ENCODE results near the gene UBE3C.

Gene UBE3C

DNA sequence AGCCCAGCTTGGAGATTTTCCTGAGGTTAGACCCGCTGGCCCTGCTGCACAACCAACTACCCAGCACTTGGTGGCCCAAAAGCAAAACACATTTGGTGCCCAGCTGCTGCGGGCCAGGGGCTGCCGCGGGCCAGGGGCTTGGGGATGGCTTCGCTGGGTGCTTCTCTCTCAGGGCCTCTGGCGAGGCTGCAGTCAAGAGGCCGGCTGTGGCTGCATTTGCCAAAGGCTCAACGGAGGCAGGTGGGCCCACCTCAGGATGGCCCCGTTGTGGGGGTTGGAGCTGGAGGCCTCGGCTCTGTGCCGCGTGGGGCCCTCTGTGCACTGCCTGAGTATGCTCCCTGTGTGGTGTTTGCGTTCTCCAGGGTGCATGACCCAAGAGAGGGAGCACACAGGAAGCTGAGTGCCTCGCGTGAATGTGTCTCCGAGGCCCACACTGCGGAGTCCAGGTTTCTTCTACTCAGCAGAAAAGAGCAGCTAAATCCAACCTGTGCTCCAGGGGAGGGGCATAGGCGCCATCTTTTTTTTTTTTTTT lies 17.5 kb upstream of the UBE3C start:
- TF ChIP-seq CTCF (conservative IDR thresholded peaks at IDR 0.05; ENCODE audit: low read depth) = no peak
- POLR2A ChIA-PET (ENCODE audit: low non-redundant PET) = no interaction called here
- no peak overlapping the region for H3K27ac ChIP-seq
- CTCF ChIA-PET = interaction anchor here (0.5 kb wide), 1 partner anchor 97 kb away, joined by 3 read pairs; no protein-coding TSS in a partner anchor
- no peak for DNase-seq (ENCODE audit: low spot score)

DNA sequence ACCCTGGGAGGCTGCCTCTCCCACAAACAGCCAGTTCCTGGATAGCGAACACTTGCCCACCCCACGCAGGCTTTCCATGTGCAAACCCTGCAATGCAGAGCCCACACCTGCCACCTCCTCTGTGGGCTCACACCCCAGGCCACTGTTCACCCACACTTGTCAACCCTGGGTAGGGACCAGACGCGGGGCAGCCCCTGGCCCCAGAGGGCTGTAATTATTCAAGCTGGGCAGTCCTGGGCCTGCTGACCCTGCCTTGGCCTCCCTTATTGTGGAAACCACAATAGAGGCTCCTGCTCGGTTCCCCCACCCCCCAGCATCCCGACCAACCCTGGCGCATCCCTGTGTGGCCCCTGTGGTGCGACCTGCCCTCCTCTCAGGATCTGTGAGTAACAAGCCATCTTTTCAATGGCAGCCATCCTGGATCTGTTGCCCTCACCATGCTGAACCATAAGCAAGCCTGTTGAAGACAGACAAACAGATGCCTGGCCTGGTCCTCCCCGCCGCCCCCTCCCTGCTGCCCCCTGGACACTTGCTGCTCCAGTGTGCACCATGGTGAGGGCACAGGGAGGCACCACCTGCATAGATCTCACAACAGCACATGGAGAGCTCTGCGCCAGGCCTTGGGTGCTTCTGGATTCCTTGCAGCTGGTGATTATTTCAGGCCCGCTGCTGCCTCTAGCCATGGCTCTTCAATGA lies 15.8 kb upstream of the UBE3C start:
- no peak for DNase-seq (ENCODE audit: low spot score)

GRCh38 chr7:157124690-157125089 lies 14.0 kb upstream of the UBE3C start:
- ChIA-PET POLR2A (ENCODE audit: low non-redundant PET) (no interaction called here), CTCF (no interaction called here)
- no peak for DNase-seq (ENCODE audit: low spot score)
- no peak overlapping the region for H3K27ac ChIP-seq
- no peak for TF ChIP-seq CTCF (conservative IDR thresholded peaks at IDR 0.05; ENCODE audit: low read depth)

More for the DNA sequence above, 15.8 kb upstream of the UBE3C start:
- H3K27ac ChIP-seq = no peak overlapping the region
- POLR2A ChIA-PET (ENCODE audit: low non-redundant PET) = no interaction called here
- TF ChIP-seq CTCF (conservative IDR thresholded peaks at IDR 0.05; ENCODE audit: low read depth) = no peak
- CTCF ChIA-PET = interaction anchor here (0.6 kb wide), 1 partner anchor 16 kb away, joined by 4 read pairs; no protein-coding TSS in a partner anchor

- POLR2A ChIA-PET (ENCODE audit: low non-redundant PET) = no interaction called here
- CTCF ChIA-PET = no interaction called here
- TF ChIP-seq CTCF (conservative IDR thresholded peaks at IDR 0.05; ENCODE audit: low read depth) = no peak
Observed at GRCh38 chr7:157125376-157126223, 13.1 kb upstream of the UBE3C start.

GRCh38 chr7:157126921-157127320 lies 11.8 kb upstream of the UBE3C start:
- POLR2A ChIA-PET (ENCODE audit: low non-redundant PET) = no interaction called here
- CTCF ChIA-PET = no interaction called here
- no peak for DNase-seq (ENCODE audit: low spot score)
- TF ChIP-seq CTCF (conservative IDR thresholded peaks at IDR 0.05; ENCODE audit: low read depth) = no peak
- no peak overlapping the region for H3K27ac ChIP-seq

More at GRCh38 chr7:157125376-157126223, 13.1 kb upstream of the UBE3C start:
- H3K27ac ChIP-seq = no peak overlapping the region
- DNase-seq (ENCODE audit: low spot score) = no peak

- no peak overlapping the region for H3K27ac ChIP-seq
- CTCF ChIA-PET = interaction anchor here (0.7 kb wide), 1 partner anchor 104 kb away, joined by 4 read pairs; no protein-coding TSS in a partner anchor
- no peak for DNase-seq (ENCODE audit: low spot score)
- POLR2A ChIA-PET (ENCODE audit: low non-redundant PET) = no interaction called here
- TF ChIP-seq CTCF (conservative IDR thresholded peaks at IDR 0.05; ENCODE audit: low read depth) = no peak
Observed at GRCh38 chr7:157129200-157129599, 9.5 kb upstream of the UBE3C start.

Data from RWPE1 (cell line).